Measurements from ENCODE around the gene RBM17. TPM values are rescaled to one million over a fixed set of nuclear protein-coding genes. Genes with fewer than 3 reads are reported as not detected.
A peak's percentile ranks its signal among the peaks of the same experiment; 100 is the strongest.

Gene RBM17
- total RNA-seq, 1 donor = 41.8 TPM

- TF ChIP-seq CTCF (IDR thresholded peaks at IDR 0.05; ENCODE audit: insufficient read depth, low read length) = no peak
- H3K4me3 ChIP-seq (ENCODE audit: low read depth, low read length) = no peak overlapping the region
- peak; percentile 29 for DNase-seq (ENCODE audit: low read depth)
Observed at GRCh38 chr10:6128591-6129251, 39.9 kb downstream of the RBM17 start.

- no peak for DNase-seq (ENCODE audit: low read depth)
- no peak overlapping the region for H3K4me3 ChIP-seq (ENCODE audit: low read depth, low read length)
Observed at GRCh38 chr10:6130848-6131470, 42.1 kb downstream of the RBM17 start.

GRCh38 chr10:6133331-6134098, 44.7 kb downstream of the RBM17 start:
- H3K4me3 ChIP-seq (ENCODE audit: low read depth, low read length) = no peak overlapping the region
- TF ChIP-seq CTCF (IDR thresholded peaks at IDR 0.05; ENCODE audit: insufficient read depth, low read length) = no peak
- no peak for DNase-seq (ENCODE audit: low read depth)

More at GRCh38 chr10:6130848-6131470, 42.1 kb downstream of the RBM17 start:
- TF ChIP-seq CTCF (IDR thresholded peaks at IDR 0.05; ENCODE audit: insufficient read depth, low read length) = no peak

DNA sequence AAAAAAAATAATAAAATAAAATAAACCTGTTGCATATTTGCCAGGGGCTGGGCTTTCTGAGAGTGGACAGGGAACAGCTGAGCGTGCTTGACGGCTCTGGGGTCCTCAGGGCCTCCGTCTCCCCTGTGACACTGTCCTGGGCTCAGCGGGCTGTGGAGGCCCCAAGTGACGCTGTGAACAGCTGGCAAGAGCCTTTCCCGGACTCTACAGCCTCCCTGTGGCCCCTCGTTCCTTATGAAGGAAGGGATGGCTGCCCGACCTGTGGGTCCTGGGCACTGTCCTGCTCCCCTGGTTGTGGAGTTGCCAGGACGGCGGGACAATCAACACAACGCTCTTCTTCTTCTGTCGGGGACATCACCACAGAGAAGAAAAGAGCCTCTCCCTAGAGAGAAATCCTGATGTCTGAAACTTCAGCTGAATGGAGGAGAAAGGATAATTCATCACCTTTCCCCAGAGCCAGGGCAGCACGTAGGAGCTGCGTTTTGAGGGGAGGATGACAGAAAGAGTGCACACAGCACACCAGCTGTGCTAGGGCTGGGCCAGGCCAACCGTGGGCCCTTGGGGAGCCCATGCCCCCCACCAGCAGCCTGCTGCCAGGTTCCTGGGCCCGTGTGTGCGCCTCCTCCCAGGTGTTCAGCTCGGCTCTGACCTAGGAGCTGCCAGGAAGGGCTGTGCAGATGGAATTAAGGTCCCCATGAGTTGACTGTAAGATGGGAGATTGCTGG, 45.4 kb downstream of the RBM17 start:
- DNase-seq (ENCODE audit: low read depth) = no peak
- no peak overlapping the region for H3K4me3 ChIP-seq (ENCODE audit: low read depth, low read length)
- TF ChIP-seq CTCF (IDR thresholded peaks at IDR 0.05; ENCODE audit: insufficient read depth, low read length) = no peak

- DNase-seq (ENCODE audit: low read depth) = no peak
- TF ChIP-seq CTCF (IDR thresholded peaks at IDR 0.05; ENCODE audit: insufficient read depth, low read length) = no peak
- H3K4me3 ChIP-seq (ENCODE audit: low read depth, low read length) = no peak overlapping the region
Observed at GRCh38 chr10:6135039-6135438, 46.2 kb downstream of the RBM17 start.

DNA sequence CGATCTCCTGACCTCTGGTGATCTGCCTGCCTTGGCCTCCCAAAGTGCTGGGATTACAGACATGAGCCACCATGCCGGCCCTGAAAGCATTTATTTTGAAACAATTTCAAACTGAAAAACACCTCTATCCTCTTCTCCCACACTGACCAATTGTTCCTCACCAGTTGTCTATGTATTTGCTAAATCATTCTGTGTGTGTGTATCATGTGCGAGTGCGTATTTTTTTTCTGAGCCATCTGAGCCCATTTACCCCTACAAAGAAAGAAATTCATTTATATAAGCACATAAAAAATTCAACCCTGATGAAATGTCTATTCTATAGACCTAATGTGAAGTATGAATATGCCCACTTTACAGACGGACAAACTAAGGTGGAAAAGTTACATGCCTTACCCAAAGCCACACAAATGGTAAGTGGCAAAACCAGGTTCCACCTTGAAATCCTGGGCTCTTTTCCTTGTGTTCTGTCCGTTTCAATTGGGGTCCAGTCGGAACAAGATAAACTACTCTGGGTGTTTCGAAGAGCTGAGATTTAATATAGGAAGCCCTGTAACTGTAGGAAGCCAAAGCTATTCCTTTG, 46.8 kb downstream of the RBM17 start:
- no peak for TF ChIP-seq CTCF (IDR thresholded peaks at IDR 0.05; ENCODE audit: insufficient read depth, low read length)
- no peak for DNase-seq (ENCODE audit: low read depth)
- no peak overlapping the region for H3K4me3 ChIP-seq (ENCODE audit: low read depth, low read length)
